GM18508 (cell line): ENCODE data around the gene CRYGN.

Experiments used
- ATAC-seq: cut with Tn5 transposase; IDR thresholded peaks from one replicate; pipeline ENCODE4 v1.9.1; 2021; ENCODE audit warnings: moderate number of reproducible peaks; ENCODE audit not compliant: insufficient read depth, unreplicated experiment

The CRYGN gene

GRCh38 chr7:151439855-151440798, at the start of gene CRYGN:
Gene CRYGN (minus strand): TSS chr7:151440141. CDS start chr7:151439917, 224 bp downstream.
- no peak for ATAC-seq

- ATAC-seq = no peak
Observed at GRCh38 chr7:151489498-151489897, 49.6 kb upstream of the CRYGN start.

GRCh38 chr7:151488096-151488495, 48.2 kb upstream of the CRYGN start:
- ATAC-seq = no peak

- no peak for ATAC-seq
Observed at GRCh38 chr7:151487228-151487627, 47.3 kb upstream of the CRYGN start.

GRCh38 chr7:151486074-151486473, 46.1 kb upstream of the CRYGN start:
- no peak for ATAC-seq

- no peak for ATAC-seq
Observed at GRCh38 chr7:151484971-151485707, 45.2 kb upstream of the CRYGN start.

GRCh38 chr7:151483711-151483983, 43.7 kb upstream of the CRYGN start:
- no peak for ATAC-seq

GRCh38 chr7:151482883-151483710, 43.2 kb upstream of the CRYGN start:
- ATAC-seq = no peak

- no peak for ATAC-seq
Observed at GRCh38 chr7:151481650-151482505, 41.9 kb upstream of the CRYGN start.

- no peak for ATAC-seq
Observed at GRCh38 chr7:151477867-151478266, 37.9 kb upstream of the CRYGN start.

- ATAC-seq = peak; percentile 39
Observed at GRCh38 chr7:151472644-151473380, 32.9 kb upstream of the CRYGN start.

GRCh38 chr7:151470711-151471110, 30.8 kb upstream of the CRYGN start:
- no peak for ATAC-seq

GRCh38 chr7:151469281-151469680, 29.3 kb upstream of the CRYGN start:
- no peak for ATAC-seq

- ATAC-seq = no peak
Observed at GRCh38 chr7:151468217-151469018, 28.5 kb upstream of the CRYGN start.

GRCh38 chr7:151465169-151465568, 25.2 kb upstream of the CRYGN start:
- no peak for ATAC-seq

GRCh38 chr7:151462306-151462779, 22.4 kb upstream of the CRYGN start:
- ATAC-seq = no peak

GRCh38 chr7:151461942-151462230, 21.9 kb upstream of the CRYGN start:
- ATAC-seq = no peak
